ENCODE results near the gene CHD8. TPM values are rescaled to one million over a fixed set of nuclear protein-coding genes. Genes with fewer than 3 reads are reported as not detected.

CHD8 gene
- total RNA-seq, 2 experiments from 2014 or later: 84.3 to 104 TPM

DNA sequence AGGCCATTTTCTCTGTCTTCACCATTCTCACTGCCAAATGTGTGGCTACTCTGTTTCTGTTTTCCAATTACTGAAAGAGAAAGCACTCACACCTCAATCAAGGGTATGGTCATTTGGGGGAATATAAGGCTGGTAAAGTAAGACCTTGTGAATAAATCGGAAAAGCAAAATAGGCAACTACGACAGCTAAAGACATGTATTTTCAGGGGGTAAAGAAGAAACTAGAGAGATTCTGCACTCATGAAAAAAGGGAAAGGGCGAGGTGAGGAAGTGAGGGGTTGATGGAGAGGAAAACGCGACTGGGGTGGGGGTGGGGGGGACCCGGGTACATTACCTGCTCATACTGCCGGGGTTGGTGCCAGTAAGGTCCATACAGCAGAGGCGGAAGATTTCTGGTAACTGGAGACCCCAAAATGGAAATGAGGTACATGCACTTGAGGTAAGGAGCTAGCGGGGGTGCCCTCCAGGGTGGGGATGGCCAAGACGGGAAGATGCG is 19.3 kb downstream of the CHD8 start:
- H3K4me3 Mint-ChIP-seq: peak overlapping the region; percentile 95
- peak; percentile 11 for ATAC-seq
- no peaks in the 10 kb centered on the region for H3K9me3 Mint-ChIP-seq (ENCODE audit: low read depth)
- DNase-seq: no peak
- peaks cover 54% of the 10 kb centered on the region for H3K4me1 Mint-ChIP-seq
- H3K27ac Mint-ChIP-seq: peak overlapping the region; percentile 87
- peaks cover 17% of the 10 kb centered on the region for H3K36me3 Mint-ChIP-seq (ENCODE audit: low read depth)
- no peaks in the 10 kb centered on the region for H3K27me3 Mint-ChIP-seq
- ChIA-PET CTCF (interaction anchor here (0.6 to 2.9 kb wide), 12 partner anchors 10 to 483 kb away, joined by 3 to 40 read pairs (median 4); partner anchors contain the start of genes CHD8, RAB2B and TOX4), POLR2A (interaction anchor here (0.5 to 2.0 kb wide), 10 partner anchors 10 to 1056 kb away, joined by 3 to 33 read pairs (median 6); partner anchors contain the start of genes CHD8, RAB2B and TOX4)
- intact Hi-C loops (cut with DNase I, micrococcal nuclease): loop anchor here (1.0 kb wide), 8 partner anchors 20 to 167 kb away; partner anchors contain the start of genes CHD8 (in 2 of the 2), HNRNPC (in 1 of the 2), METTL3 (in 1 of the 2) and RAB2B (in 1 of the 2)

DNA sequence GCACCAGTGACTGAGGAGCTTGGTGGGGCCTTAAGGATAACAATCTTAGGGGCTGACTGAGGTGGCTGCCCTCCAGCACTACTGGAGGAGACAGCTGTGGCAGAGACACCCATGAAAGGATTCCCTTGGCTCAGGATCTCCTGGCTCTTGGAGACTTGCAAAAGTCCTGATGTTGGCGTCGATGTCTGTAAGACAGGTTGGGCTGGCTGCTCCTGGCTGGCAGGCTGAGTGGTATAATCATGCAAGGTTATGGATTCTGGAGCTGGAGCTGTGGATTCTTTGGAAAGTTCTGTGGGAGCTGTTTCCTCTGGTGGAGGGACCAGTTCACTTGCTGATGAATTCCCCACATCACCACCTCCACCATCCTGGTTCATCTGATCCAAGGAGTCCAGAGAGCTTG is 24.8 kb downstream of the CHD8 start:
- Mint-ChIP-seq H3K9me3 (ENCODE audit: low read depth) (no peaks in the 10 kb centered on the region), H3K27ac (no peak overlapping the region), H3K27me3 (no peaks in the 10 kb centered on the region), H3K36me3 (ENCODE audit: low read depth) (peaks cover 46% of the 10 kb centered on the region), H3K4me1 (peaks cover 35% of the 10 kb centered on the region), H3K4me3 (no peak overlapping the region)
- DNase-seq (no peak), ATAC-seq (no peak)
- intact Hi-C loops (cut with DNase I, micrococcal nuclease): no loop called here
- ChIA-PET POLR2A (no interaction called here), CTCF (interaction anchor here (1.1 to 1.9 kb wide), 2 partner anchors 13 to 68 kb away, joined by 4 to 5 read pairs; no protein-coding TSS in a partner anchor)

DNA sequence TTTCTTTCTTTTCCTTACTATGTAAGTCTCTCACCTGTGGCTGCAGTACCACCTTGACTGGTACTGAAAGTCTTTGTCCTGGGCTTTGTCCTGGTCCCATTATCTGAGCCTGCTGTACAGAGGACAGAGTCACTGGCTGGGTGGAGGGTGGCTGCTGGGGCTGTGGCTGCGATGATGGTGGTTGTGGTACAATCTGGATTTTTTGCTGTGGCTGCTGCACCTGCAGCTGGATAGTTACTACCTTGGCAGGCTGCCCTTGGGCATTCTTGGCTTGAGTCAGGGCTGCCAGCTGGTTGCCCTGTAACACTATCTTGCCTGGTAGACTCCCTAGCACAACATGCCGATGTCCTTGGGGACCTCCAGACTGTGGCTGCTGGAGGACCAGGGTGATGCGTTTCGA is 27.0 kb downstream of the CHD8 start:
- Mint-ChIP-seq H3K27ac (no peak overlapping the region), H3K4me1 (peaks cover 14% of the 10 kb centered on the region), H3K9me3 (ENCODE audit: low read depth) (no peaks in the 10 kb centered on the region), H3K36me3 (ENCODE audit: low read depth) (peaks cover 55% of the 10 kb centered on the region), H3K27me3 (no peaks in the 10 kb centered on the region), H3K4me3 (no peak overlapping the region)
- ChIA-PET CTCF (interaction anchor here (1.2 kb wide), 1 partner anchor 49 kb away, joined by 3 read pairs; no protein-coding TSS in a partner anchor), POLR2A (no interaction called here)
- no peak for ATAC-seq
- DNase-seq: no peak
- intact Hi-C loops (cut with DNase I, micrococcal nuclease): no loop called here

DNA sequence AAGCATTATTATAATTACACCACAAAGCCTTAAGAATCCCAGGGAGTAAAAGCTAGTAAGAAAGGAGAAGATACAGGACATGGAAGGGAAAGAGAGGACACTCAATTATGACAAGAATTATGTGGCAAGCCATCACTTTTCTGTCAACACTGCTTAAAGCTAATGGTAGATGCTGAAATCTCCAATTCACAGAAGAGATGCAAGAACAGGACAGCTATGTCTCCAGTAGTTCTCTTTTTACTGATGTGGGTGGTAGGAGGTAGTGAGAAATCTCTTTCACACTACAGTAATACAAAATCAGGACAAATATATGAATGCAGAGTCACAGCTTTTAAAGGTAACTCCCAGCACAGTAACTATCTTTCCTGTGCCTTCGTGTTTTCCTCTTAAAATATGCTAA is 29.2 kb downstream of the CHD8 start:
- ChIA-PET POLR2A (no interaction called here), CTCF (interaction anchor here (0.6 to 2.3 kb wide), 4 partner anchors 11 to 210 kb away, joined by 3 to 8 read pairs (median 3); partner anchors contain the start of gene CHD8)
- Mint-ChIP-seq H3K36me3 (ENCODE audit: low read depth) (peaks cover 56% of the 10 kb centered on the region), H3K4me3 (no peak overlapping the region), H3K4me1 (peaks cover 2% of the 10 kb centered on the region), H3K27me3 (no peaks in the 10 kb centered on the region), H3K27ac (peak overlapping the region; percentile 59), H3K9me3 (ENCODE audit: low read depth) (no peaks in the 10 kb centered on the region)
- ATAC-seq (no peak), DNase-seq (no peak)
- intact Hi-C loops (cut with DNase I, micrococcal nuclease): no loop called here

- DNase-seq (no peak), ATAC-seq (no peak)
- Mint-ChIP-seq H3K27me3 (no peaks in the 10 kb centered on the region), H3K4me3 (no peak overlapping the region), H3K9me3 (ENCODE audit: low read depth) (no peaks in the 10 kb centered on the region), H3K27ac (no peak overlapping the region), H3K4me1 (peaks cover 4% of the 10 kb centered on the region), H3K36me3 (ENCODE audit: low read depth) (peaks cover 46% of the 10 kb centered on the region)
- intact Hi-C loops (cut with DNase I, micrococcal nuclease): no loop called here
- ChIA-PET CTCF (interaction anchor here (0.6 to 1.2 kb wide), 3 partner anchors 57 to 186 kb away, joined by 3 to 4 read pairs (median 3); partner anchors contain the start of genes RAB2B and TOX4), POLR2A (no interaction called here)
Observed at GRCh38 chr14:21419528-21419927, 36.4 kb downstream of the CHD8 start.

DNA sequence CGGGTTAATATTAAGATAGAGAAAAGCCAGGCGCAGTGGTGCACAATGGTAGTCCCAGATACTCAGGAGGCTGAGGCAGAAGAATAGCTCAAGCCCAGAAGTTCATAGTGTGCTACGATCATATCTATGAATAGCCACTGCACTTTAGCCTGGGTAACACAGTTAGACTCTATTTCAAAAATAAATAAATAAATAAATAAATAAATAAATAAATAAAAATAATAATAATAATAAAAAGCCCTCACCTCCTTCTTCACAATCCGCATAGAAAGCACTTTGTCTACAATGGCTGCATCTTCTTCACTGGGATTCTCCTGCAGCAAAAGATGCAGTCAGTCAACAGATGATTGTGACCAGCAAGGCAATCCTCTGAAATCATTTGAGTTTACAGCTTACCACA is 40.6 kb downstream of the CHD8 start:
- Mint-ChIP-seq H3K27ac (peak overlapping the region; percentile 43), H3K9me3 (ENCODE audit: low read depth) (no peaks in the 10 kb centered on the region), H3K4me3 (no peak overlapping the region), H3K27me3 (no peaks in the 10 kb centered on the region), H3K4me1 (peaks cover 22% of the 10 kb centered on the region), H3K36me3 (ENCODE audit: low read depth) (peaks cover 57% of the 10 kb centered on the region)
- DNase-seq (no peak), ATAC-seq (no peak)
- intact Hi-C loops (cut with DNase I, micrococcal nuclease): no loop called here
- POLR2A ChIA-PET: interaction anchor here (0.6 kb wide), 2 partner anchors 49 to 449 kb away, joined by 5 to 12 read pairs; no protein-coding TSS in a partner anchor
- CTCF ChIA-PET: interaction anchor here (0.6 to 2.2 kb wide), 6 partner anchors 8 to 283 kb away, joined by 3 to 4 read pairs (median 3); no protein-coding TSS in a partner anchor

DNA sequence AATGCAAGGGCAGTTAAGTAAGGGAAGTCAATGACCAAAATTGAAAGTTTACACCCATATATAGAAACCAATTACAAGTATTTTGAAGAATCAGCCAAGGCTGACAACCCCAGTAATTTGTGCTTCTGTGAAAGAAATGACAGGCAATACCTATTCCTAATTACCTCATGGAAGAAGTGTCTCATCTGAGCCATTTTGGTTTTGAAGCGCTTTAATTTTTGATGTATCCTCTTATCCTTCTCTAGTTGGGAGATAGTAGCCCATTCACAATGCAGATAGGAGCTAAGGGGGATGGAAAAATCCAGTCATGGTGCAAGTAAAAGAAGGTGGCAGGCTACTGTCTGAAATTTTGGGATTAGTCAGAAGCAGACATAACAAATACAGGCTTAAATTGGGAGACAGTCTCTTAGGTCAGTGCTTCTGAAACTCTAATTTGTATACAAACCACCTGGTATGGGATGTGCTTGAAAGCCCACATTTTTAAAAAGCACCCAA is 41.7 kb downstream of the CHD8 start:
- H3K27me3 Mint-ChIP-seq: no peaks in the 10 kb centered on the region
- ChIA-PET CTCF (interaction anchor here (1.1 to 2.4 kb wide), 3 partner anchors 9 to 149 kb away, joined by 3 to 5 read pairs (median 4); partner anchors contain the start of gene TOX4), POLR2A (interaction anchor here (1.0 kb wide), 1 partner anchor 35 kb away, joined by 4 read pairs; no protein-coding TSS in a partner anchor)
- intact Hi-C loops (cut with DNase I, micrococcal nuclease): loop anchor here (1.0 kb wide), 6 partner anchors 23 to 150 kb away; partner anchors contain the start of genes CHD8 (in 1 of the 2), SUPT16H (in 1 of the 2) and TOX4 (in 1 of the 2)
- DNase-seq: no peak
- no peak overlapping the region for H3K4me3 Mint-ChIP-seq
- H3K9me3 Mint-ChIP-seq (ENCODE audit: low read depth): no peaks in the 10 kb centered on the region
- peak overlapping the region; percentile 88 for H3K27ac Mint-ChIP-seq
- peaks cover 61% of the 10 kb centered on the region for H3K36me3 Mint-ChIP-seq (ENCODE audit: low read depth)
- ATAC-seq: peak; percentile 91
- H3K4me1 Mint-ChIP-seq: peaks cover 26% of the 10 kb centered on the region

GRCh38 chr14:21408147-21408546 is 47.8 kb downstream of the CHD8 start:
- H3K27me3 Mint-ChIP-seq: no peaks in the 10 kb centered on the region
- H3K36me3 Mint-ChIP-seq (ENCODE audit: low read depth): peaks cover 71% of the 10 kb centered on the region
- peaks cover 10% of the 10 kb centered on the region for H3K4me1 Mint-ChIP-seq
- H3K9me3 Mint-ChIP-seq (ENCODE audit: low read depth): no peaks in the 10 kb centered on the region
- intact Hi-C loops (cut with DNase I, micrococcal nuclease): no loop called here
- ChIA-PET CTCF (interaction anchor here (0.8 to 0.9 kb wide), 2 partner anchors 16 to 48 kb away, joined by 3 read pairs; partner anchors contain the start of gene CHD8), POLR2A (no interaction called here)
- no peak overlapping the region for H3K4me3 Mint-ChIP-seq
- DNase-seq (no peak), ATAC-seq (no peak)
- H3K27ac Mint-ChIP-seq: peak overlapping the region; percentile 40

GRCh38 chr14:21406213-21406612 is 49.7 kb downstream of the CHD8 start:
- H3K27ac Mint-ChIP-seq: no peak overlapping the region
- DNase-seq (no peak), ATAC-seq (no peak)
- intact Hi-C loops (cut with DNase I, micrococcal nuclease): no loop called here
- no peaks in the 10 kb centered on the region for H3K27me3 Mint-ChIP-seq
- ChIA-PET CTCF (interaction anchor here (0.9 kb wide), 2 partner anchors 11 to 132 kb away, joined by 3 to 5 read pairs; no protein-coding TSS in a partner anchor), POLR2A (interaction anchor here (0.7 kb wide), 1 partner anchor 105 kb away, joined by 3 read pairs; the partner anchor contains the start of gene METTL3)
- H3K36me3 Mint-ChIP-seq (ENCODE audit: low read depth): peaks cover 77% of the 10 kb centered on the region
- no peak overlapping the region for H3K4me3 Mint-ChIP-seq
- H3K9me3 Mint-ChIP-seq (ENCODE audit: low read depth): no peaks in the 10 kb centered on the region
- H3K4me1 Mint-ChIP-seq: peaks cover 6% of the 10 kb centered on the region

DNA sequence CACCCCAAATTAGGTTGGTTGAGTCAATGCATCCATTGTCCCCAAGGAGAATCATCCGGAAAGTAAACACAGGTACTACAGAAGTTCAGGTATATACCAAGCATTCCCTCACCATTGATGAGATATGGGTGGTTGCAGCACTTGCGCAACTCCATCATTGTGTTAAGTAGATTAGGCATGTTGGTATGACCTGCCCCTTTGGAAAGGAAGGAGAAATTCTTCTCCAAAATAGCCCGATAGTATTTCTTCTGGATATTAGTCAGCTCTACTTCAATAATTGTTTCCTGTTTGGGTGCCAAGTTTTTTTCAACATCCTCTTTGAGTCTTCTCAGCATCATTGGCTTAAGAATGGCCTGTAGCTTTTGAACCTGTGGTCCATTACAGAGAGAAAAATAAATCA is 50.8 kb downstream of the CHD8 start:
- POLR2A ChIA-PET: no interaction called here
- no peaks in the 10 kb centered on the region for H3K27me3 Mint-ChIP-seq
- intact Hi-C loops (cut with DNase I, micrococcal nuclease): no loop called here
- H3K36me3 Mint-ChIP-seq (ENCODE audit: low read depth): peaks cover 77% of the 10 kb centered on the region
- no peak overlapping the region for H3K4me3 Mint-ChIP-seq
- no peak for DNase-seq
- CTCF ChIA-PET: interaction anchor here (1.4 kb wide), 1 partner anchor 12 kb away, joined by 5 read pairs; no protein-coding TSS in a partner anchor
- H3K27ac Mint-ChIP-seq: no peak overlapping the region
- H3K4me1 Mint-ChIP-seq: peaks cover 2% of the 10 kb centered on the region
- no peak for ATAC-seq
- no peaks in the 10 kb centered on the region for H3K9me3 Mint-ChIP-seq (ENCODE audit: low read depth)

GRCh38 chr14:21399311-21399870 is 56.5 kb downstream of the CHD8 start:
- H3K27me3 Mint-ChIP-seq: no peaks in the 10 kb centered on the region
- H3K36me3 Mint-ChIP-seq (ENCODE audit: low read depth): peaks cover 69% of the 10 kb centered on the region
- DNase-seq: no peak
- no peaks in the 10 kb centered on the region for H3K9me3 Mint-ChIP-seq (ENCODE audit: low read depth)
- ATAC-seq: no peak
- intact Hi-C loops (cut with DNase I, micrococcal nuclease): no loop called here
- no peak overlapping the region for H3K4me3 Mint-ChIP-seq
- H3K27ac Mint-ChIP-seq: no peak overlapping the region
- H3K4me1 Mint-ChIP-seq: no peaks in the 10 kb centered on the region
- CTCF ChIA-PET: no interaction called here
- POLR2A ChIA-PET: no interaction called here
